OCI-LY1 (cell line): ENCODE measurements around the gene TASL.

Source experiments
- CTCF ChIP-seq: fragments of 200-600 bp; sonication (generic), shearing (Covaris generic); IDR thresholded peaks from 2 replicates; pipeline ENCODE4 v1.5.1; 2017; ENCODE audit warnings: mild to moderate bottlenecking, antibody characterized with exemption, low read length, moderate library complexity, mixed read lengths
- EZH2 ChIP-seq: fragments of 200-600 bp; sonication (generic), shearing (Covaris generic); IDR thresholded peaks from 2 replicates; pipeline ENCODE4 v1.8.0; 2017; ENCODE audit warnings: borderline replicate concordance, mixed run types, mild to moderate bottlenecking, antibody characterized with exemption, low read length, moderate library complexity, mixed read lengths

- TF ChIP-seq CTCF (no peak), EZH2 (no peak)
These were observed 685 bp downstream of the TASL start for GRCh38 chrX:30576881-30577280.
